NCI-H460 (cell line): Measurements from ENCODE around the gene GPR89B. TPM values are rescaled to one million over a fixed set of nuclear protein-coding genes. Genes with fewer than 3 reads are reported as not detected.
"Not testable (repeated sequence)": the region's sequence is repeated elsewhere in the genome, so short reads cannot be mapped to it uniquely, and the experiment has no call there.

Experiments
- DNase-seq: peaks from one replicate; pipeline ENCODE4 v3.0.0-alpha.2; 2016; ENCODE audit warnings: low read depth; ENCODE audit errors: extremely low read depth
- small RNA-seq, 2 experiments: library from RNA; depleted of rRNA; stranded (forward); fragments of <200 nt; gene quantifications; one replicate each; pipeline ENCODE3, GENCODE V24; 2014
- total RNA-seq: library from RNA; depleted of rRNA; stranded (reverse); fragments of >200 nt; shearing (Covaris generic); gene quantifications from 2 replicates; pipeline ENCODE4 v1.2.3, GENCODE V29; 2014; rRNA removed

The GPR89B gene
- total RNA-seq, 1 experiment from 2014 or later = 29.1 TPM

- DNase-seq = not testable (repeated sequence)
Measured at GRCh38 chr1:148027004-148027403, 98.8 kb downstream of the GPR89B start.

GRCh38 chr1:148032247-148032646 is 104.0 kb downstream of the GPR89B start:
- DNase-seq = not testable (repeated sequence)

GRCh38 chr1:148032690-148033089 is 104.5 kb downstream of the GPR89B start:
- DNase-seq = not testable (repeated sequence)

- not testable (repeated sequence) for DNase-seq
Measured at GRCh38 chr1:148033147-148033546, 104.9 kb downstream of the GPR89B start.

- not testable (repeated sequence) for DNase-seq
Measured at GRCh38 chr1:148037850-148038461, 109.7 kb downstream of the GPR89B start.

- DNase-seq = peak; percentile 99
Measured at GRCh38 chr1:148038462-148039333, 110.5 kb downstream of the GPR89B start.

Small RNAs within 50 kb of the gene (small RNA-seq; reads per million reads assigned to genes)
- gene RNU1-129P (0 reads per million in 2 experiments), gene RNVU1-7 (175 to 267 reads per million in 2 experiments)

Other genes starting within 250 kb of the GPR89B start
- 37.3 and 38.0 TPM in 2 replicates for gene GJA5, start 167.8 kb upstream of the GPR89B start, total RNA-seq
- not detected in 2 replicates for gene GJA8, start 25.6 kb upstream of the GPR89B start, total RNA-seq
- 6.0 and 6.7 TPM in 2 replicates for gene NBPF11, start 223.9 kb downstream of the GPR89B start, total RNA-seq